KMS-11 (cell line): Measurements from ENCODE around the gene PDZRN3.

Experiments used
- H2AFZ ChIP-seq: fragments of 200-600 bp; sonication (generic); 2 replicates; pipeline ENCODE4 v1.6.1; 2016; ENCODE audit warnings: antibody characterized with exemption, mixed run types, low read depth
- H3K27ac ChIP-seq: fragments of 200-600 bp; sonication (generic); 2 replicates; pipeline ENCODE4 v1.6.1; 2016; ENCODE audit warnings: mild to moderate bottlenecking, mixed run types
- H3K27me3 ChIP-seq: fragments of 200-600 bp; sonication (generic); 2 replicates; pipeline ENCODE4 v1.6.1; 2017; ENCODE audit warnings: mild to moderate bottlenecking, low read depth, mixed run types, moderate library complexity; ENCODE audit not compliant: insufficient read depth
- H3K36me3 ChIP-seq: fragments of 200-600 bp; sonication (generic); 2 replicates; pipeline ENCODE4 v1.6.1; 2017; ENCODE audit warnings: mild to moderate bottlenecking, mixed run types; ENCODE audit not compliant: insufficient read depth
- H3K4me1 ChIP-seq: fragments of 200-600 bp; sonication (generic); 2 replicates; pipeline ENCODE4 v1.6.1; 2016; ENCODE audit warnings: mild to moderate bottlenecking, low read depth, mixed run types; ENCODE audit not compliant: poor library complexity, severe bottlenecking
- H3K4me2 ChIP-seq: fragments of 200-600 bp; sonication (generic); 2 replicates; pipeline ENCODE4 v1.7.0; 2016; ENCODE audit warnings: mild to moderate bottlenecking, mixed run types
- H3K4me3 ChIP-seq: fragments of 200-600 bp; sonication (generic); IDR thresholded peaks from 2 replicates; pipeline ENCODE4 v1.6.1; 2017; ENCODE audit warnings: low read depth, low read length, mixed read lengths; ENCODE audit not compliant: insufficient read depth
- H3K79me2 ChIP-seq: fragments of 200-600 bp; sonication (generic); 2 replicates; pipeline ENCODE4 v1.6.1; 2016; ENCODE audit warnings: low read depth, mixed run types; ENCODE audit not compliant: insufficient read depth
- H3K9ac ChIP-seq: fragments of 200-600 bp; sonication (generic); 2 replicates; pipeline ENCODE4 v1.6.1; 2016; ENCODE audit warnings: mild to moderate bottlenecking, mixed run types
- H4K20me1 ChIP-seq: fragments of 200-600 bp; sonication (generic); 2 replicates; pipeline ENCODE4 v1.6.1; 2016; ENCODE audit warnings: mild to moderate bottlenecking, mixed run types; ENCODE audit not compliant: insufficient read depth
- CTCF ChIP-seq: fragments of 200-600 bp; sonication (generic); conservative IDR thresholded peaks from 2 replicates; pipeline ENCODE4 v1.6.1; 2017; ENCODE audit warnings: low read depth, mild to moderate bottlenecking, antibody characterized with exemption, low read length, moderate library complexity, mixed read lengths

PDZRN3 gene

GRCh38 chr3:73540969-73541740 is 83.6 kb downstream of the PDZRN3 start:
- Histone ChIP-seq H3K4me2 (no peak overlapping the region), H3K79me2 (no peaks in the 10 kb centered on the region)

GRCh38 chr3:73538486-73538885 is 86.3 kb downstream of the PDZRN3 start:
- Histone ChIP-seq H3K36me3 (no peaks in the 10 kb centered on the region), H2AFZ (no peak overlapping the region), H4K20me1 (no peaks in the 10 kb centered on the region), H3K27ac (no peak overlapping the region), H3K27me3 (no peaks in the 10 kb centered on the region), H3K4me2 (no peak overlapping the region), H3K4me3 (no peak overlapping the region), H3K4me1 (no peaks in the 10 kb centered on the region), H3K79me2 (no peaks in the 10 kb centered on the region), H3K9ac (no peak overlapping the region)
- TF ChIP-seq CTCF, result no peak

More at GRCh38 chr3:73540969-73541740, 83.6 kb downstream of the PDZRN3 start:
- Histone ChIP-seq H3K4me3 (no peak overlapping the region), H3K27me3 (no peaks in the 10 kb centered on the region), H4K20me1 (no peaks in the 10 kb centered on the region), H3K36me3 (no peaks in the 10 kb centered on the region), H3K27ac (no peak overlapping the region), H2AFZ (no peak overlapping the region), H3K4me1 (no peaks in the 10 kb centered on the region), H3K9ac (no peak overlapping the region)
- no peak for TF ChIP-seq CTCF

- Histone ChIP-seq H3K36me3 (no peaks in the 10 kb centered on the region), H2AFZ (no peak overlapping the region), H3K27me3 (no peaks in the 10 kb centered on the region), H3K4me2 (no peak overlapping the region), H4K20me1 (no peaks in the 10 kb centered on the region), H3K27ac (no peak overlapping the region), H3K9ac (no peak overlapping the region), H3K79me2 (no peaks in the 10 kb centered on the region), H3K4me1 (no peaks in the 10 kb centered on the region), H3K4me3 (no peak overlapping the region)
- no peak for TF ChIP-seq CTCF
Observed at GRCh38 chr3:73536952-73537351, 87.8 kb downstream of the PDZRN3 start.

- H3K4me1 ChIP-seq, result no peaks in the 10 kb centered on the region
- H3K27ac ChIP-seq, result no peak overlapping the region
- no peak overlapping the region for H3K9ac ChIP-seq
- no peaks in the 10 kb centered on the region for H3K36me3 ChIP-seq
- H3K79me2 ChIP-seq, result no peaks in the 10 kb centered on the region
- no peak overlapping the region for H2AFZ ChIP-seq
- no peaks in the 10 kb centered on the region for H4K20me1 ChIP-seq
- no peak overlapping the region for H3K4me2 ChIP-seq
- no peaks in the 10 kb centered on the region for H3K27me3 ChIP-seq
- no peak overlapping the region for H3K4me3 ChIP-seq
- TF ChIP-seq CTCF, result no peak
Observed at GRCh38 chr3:73536336-73536895, 88.3 kb downstream of the PDZRN3 start.
